ENCODE measurements around the gene LINC01488.

LINC01488 gene

DNA sequence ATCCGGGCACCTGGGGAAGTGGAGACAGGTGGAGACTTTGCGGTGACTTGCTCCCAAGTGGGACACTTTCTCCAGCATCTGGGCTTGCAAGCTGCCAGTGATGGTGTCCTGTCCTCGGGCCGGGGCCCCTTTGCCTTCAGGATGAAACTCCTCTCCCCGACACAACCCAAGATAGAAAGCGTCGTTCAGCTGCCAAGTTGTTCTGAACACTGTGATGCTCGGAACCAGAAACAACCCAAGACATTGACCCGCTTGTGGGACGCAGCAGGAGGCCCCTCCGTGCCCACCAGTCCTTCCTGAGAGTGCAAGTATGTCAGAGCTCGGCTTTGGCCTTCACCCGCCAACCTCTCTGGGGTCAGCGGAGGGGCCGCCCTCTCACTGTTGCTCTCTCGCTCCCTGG, 31.3 kb downstream of the LINC01488 start:
- Histone ChIP-seq H3K36me3 (ENCODE audit: control insufficient read depth, low read length) (no peaks in the 10 kb centered on the region), H3K9me3 (ENCODE audit: control insufficient read depth, insufficient read depth, low read length) (no peaks in the 10 kb centered on the region), H3K27ac (ENCODE audit: low read depth, low read length) (no peak overlapping the region), H3K9me2 (replicated peaks; ENCODE audit: control insufficient read depth, low read length) (no peaks in the 10 kb centered on the region), H3K79me2 (ENCODE audit: control insufficient read depth, low read length) (no peaks in the 10 kb centered on the region), H4K20me1 (ENCODE audit: control insufficient read depth, insufficient read depth, low read depth, low read length) (no peaks in the 10 kb centered on the region), H3F3A (ENCODE audit: control insufficient read depth, insufficient read depth) (no peaks in the 10 kb centered on the region), H3K4me1 (ENCODE audit: control insufficient read depth, low read length) (no peaks in the 10 kb centered on the region), H3K4me3 (ENCODE audit: low read length) (no peak overlapping the region), H3K4me2 (ENCODE audit: low read length) (no peak overlapping the region), H3K27me3 (ENCODE audit: control insufficient read depth, low read length) (no peaks in the 10 kb centered on the region)
- no peak for TF ChIP-seq EZH2phosphoT487 (IDR thresholded peaks at IDR 0.05; ENCODE audit: borderline replicate concordance, low read length)
- TF ChIP-seq, protein P1, sequence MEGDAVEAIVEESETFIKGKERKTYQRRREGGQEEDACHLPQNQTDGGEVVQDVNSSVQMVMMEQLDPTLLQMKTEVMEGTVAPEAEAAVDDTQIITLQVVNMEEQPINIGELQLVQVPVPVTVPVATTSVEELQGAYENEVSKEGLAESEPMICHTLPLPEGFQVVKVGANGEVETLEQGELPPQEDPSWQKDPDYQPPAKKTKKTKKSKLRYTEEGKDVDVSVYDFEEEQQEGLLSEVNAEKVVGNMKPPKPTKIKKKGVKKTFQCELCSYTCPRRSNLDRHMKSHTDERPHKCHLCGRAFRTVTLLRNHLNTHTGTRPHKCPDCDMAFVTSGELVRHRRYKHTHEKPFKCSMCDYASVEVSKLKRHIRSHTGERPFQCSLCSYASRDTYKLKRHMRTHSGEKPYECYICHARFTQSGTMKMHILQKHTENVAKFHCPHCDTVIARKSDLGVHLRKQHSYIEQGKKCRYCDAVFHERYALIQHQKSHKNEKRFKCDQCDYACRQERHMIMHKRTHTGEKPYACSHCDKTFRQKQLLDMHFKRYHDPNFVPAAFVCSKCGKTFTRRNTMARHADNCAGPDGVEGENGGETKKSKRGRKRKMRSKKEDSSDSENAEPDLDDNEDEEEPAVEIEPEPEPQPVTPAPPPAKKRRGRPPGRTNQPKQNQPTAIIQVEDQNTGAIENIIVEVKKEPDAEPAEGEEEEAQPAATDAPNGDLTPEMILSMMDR (IDR thresholded peaks at IDR 0.05; ENCODE audit: low read depth, low read length, poor library complexity, severe bottlenecking), result no peak

DNA sequence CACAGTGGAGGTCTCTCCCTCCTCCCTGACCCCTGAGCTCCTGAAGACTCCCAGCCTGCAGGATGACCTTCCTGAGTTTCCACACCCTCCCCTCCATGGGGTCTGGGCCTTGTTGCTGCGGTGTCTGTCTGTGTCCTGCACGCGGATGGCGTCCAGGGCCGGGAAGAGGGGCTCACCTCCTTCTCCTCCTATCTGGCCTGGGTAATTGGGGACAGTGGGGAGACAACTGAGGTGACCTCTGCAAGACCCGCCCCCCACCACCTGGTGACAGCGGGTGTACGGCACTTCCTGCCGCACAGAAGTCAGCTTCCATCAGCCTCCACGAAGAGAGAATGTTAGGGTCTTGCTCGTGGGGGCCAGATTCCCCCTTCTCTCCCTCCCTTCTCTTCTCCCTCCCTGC, 31.7 kb downstream of the LINC01488 start:
- TF ChIP-seq, protein P1 (IDR thresholded peaks at IDR 0.05; ENCODE audit: low read depth, low read length, poor library complexity, severe bottlenecking), result no peak
- no peak overlapping the region for H3K4me3 ChIP-seq (ENCODE audit: low read length)
- H3K27ac ChIP-seq (ENCODE audit: low read depth, low read length), result no peak overlapping the region
- H3K9me3 ChIP-seq (ENCODE audit: control insufficient read depth, insufficient read depth, low read length), result no peaks in the 10 kb centered on the region
- no peaks in the 10 kb centered on the region for H3K9me2 ChIP-seq (replicated peaks; ENCODE audit: control insufficient read depth, low read length)
- no peaks in the 10 kb centered on the region for H3F3A ChIP-seq (ENCODE audit: control insufficient read depth, insufficient read depth)
- no peaks in the 10 kb centered on the region for H3K36me3 ChIP-seq (ENCODE audit: control insufficient read depth, low read length)
- no peaks in the 10 kb centered on the region for H3K79me2 ChIP-seq (ENCODE audit: control insufficient read depth, low read length)
- H3K4me2 ChIP-seq (ENCODE audit: low read length), result no peak overlapping the region
- H3K27me3 ChIP-seq (ENCODE audit: control insufficient read depth, low read length), result no peaks in the 10 kb centered on the region
- no peaks in the 10 kb centered on the region for H4K20me1 ChIP-seq (ENCODE audit: control insufficient read depth, insufficient read depth, low read depth, low read length)
- H3K4me1 ChIP-seq (ENCODE audit: control insufficient read depth, low read length), result no peaks in the 10 kb centered on the region

DNA sequence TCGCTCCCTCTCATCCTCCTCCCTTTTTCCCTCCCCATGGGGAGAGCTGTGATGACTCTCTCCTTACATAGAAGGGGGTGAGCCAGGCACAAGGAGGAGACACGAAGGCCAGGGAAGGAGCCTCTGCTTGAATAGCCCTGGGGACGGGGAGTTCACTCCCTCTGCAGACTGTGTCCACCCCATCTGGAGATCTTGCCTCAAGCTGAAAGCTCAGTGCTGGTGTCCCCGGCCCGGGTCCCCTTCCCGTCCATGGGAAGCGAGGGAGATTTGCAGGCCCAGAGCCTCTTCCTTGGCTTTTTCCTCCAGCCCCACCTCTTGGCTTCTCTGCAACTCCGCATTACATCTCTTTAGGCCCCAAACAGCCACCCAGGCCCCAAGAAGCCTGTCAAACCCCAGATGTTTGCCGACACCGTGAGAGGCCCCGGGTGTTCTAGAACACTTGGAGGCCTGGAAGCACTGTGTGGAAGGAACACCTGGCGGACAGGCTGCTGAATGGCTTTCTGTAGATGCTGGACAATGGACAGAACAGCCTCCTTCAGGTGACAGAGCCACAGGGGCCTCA, 32.3 kb downstream of the LINC01488 start:
- no peak overlapping the region for H3K27ac ChIP-seq (ENCODE audit: low read depth, low read length)
- no peak for TF ChIP-seq EZH2phosphoT487 (IDR thresholded peaks at IDR 0.05; ENCODE audit: borderline replicate concordance, low read length)
- TF ChIP-seq, protein P1 (IDR thresholded peaks at IDR 0.05; ENCODE audit: low read depth, low read length, poor library complexity, severe bottlenecking), result no peak

More for the DNA sequence above, 32.3 kb downstream of the LINC01488 start:
- Histone ChIP-seq H4K20me1 (ENCODE audit: control insufficient read depth, insufficient read depth, low read depth, low read length) (no peaks in the 10 kb centered on the region), H3K4me1 (ENCODE audit: control insufficient read depth, low read length) (no peaks in the 10 kb centered on the region), H3K9me2 (replicated peaks; ENCODE audit: control insufficient read depth, low read length) (no peaks in the 10 kb centered on the region), H3K9me3 (ENCODE audit: control insufficient read depth, insufficient read depth, low read length) (no peaks in the 10 kb centered on the region), H3K4me3 (ENCODE audit: low read length) (no peak overlapping the region), H3K36me3 (ENCODE audit: control insufficient read depth, low read length) (no peaks in the 10 kb centered on the region), H3K79me2 (ENCODE audit: control insufficient read depth, low read length) (no peaks in the 10 kb centered on the region), H3F3A (ENCODE audit: control insufficient read depth, insufficient read depth) (no peaks in the 10 kb centered on the region), H3K4me2 (ENCODE audit: low read length) (no peak overlapping the region), H3K27me3 (ENCODE audit: control insufficient read depth, low read length) (no peaks in the 10 kb centered on the region)

All from DOHH2 (cell line).